Measurements from ENCODE around the gene SUSD4. TPM values are rescaled to one million over a fixed set of nuclear protein-coding genes. Genes with fewer than 3 reads are reported as not detected.

The SUSD4 gene
- total and polyA plus RNA-seq, 8 donors, result 2.0 to 29.2 (median 25.0) TPM

- Histone ChIP-seq H3K27me3 (peaks cover 0 to 18% of the 10 kb centered on the region in 2 donors), H3K4me1 (no peaks in the 10 kb centered on the region), H3K36me3 (no peaks in the 10 kb centered on the region), H3K4me3 (no peak overlapping the region), H3K27ac (no peak overlapping the region), H3K9me3 (no peaks in the 10 kb centered on the region)
- intact Hi-C loops (cut with DNase I), result no loop called here
- DNase-seq (no peak), ATAC-seq (no peak)
- TF ChIP-seq, protein P1, sequence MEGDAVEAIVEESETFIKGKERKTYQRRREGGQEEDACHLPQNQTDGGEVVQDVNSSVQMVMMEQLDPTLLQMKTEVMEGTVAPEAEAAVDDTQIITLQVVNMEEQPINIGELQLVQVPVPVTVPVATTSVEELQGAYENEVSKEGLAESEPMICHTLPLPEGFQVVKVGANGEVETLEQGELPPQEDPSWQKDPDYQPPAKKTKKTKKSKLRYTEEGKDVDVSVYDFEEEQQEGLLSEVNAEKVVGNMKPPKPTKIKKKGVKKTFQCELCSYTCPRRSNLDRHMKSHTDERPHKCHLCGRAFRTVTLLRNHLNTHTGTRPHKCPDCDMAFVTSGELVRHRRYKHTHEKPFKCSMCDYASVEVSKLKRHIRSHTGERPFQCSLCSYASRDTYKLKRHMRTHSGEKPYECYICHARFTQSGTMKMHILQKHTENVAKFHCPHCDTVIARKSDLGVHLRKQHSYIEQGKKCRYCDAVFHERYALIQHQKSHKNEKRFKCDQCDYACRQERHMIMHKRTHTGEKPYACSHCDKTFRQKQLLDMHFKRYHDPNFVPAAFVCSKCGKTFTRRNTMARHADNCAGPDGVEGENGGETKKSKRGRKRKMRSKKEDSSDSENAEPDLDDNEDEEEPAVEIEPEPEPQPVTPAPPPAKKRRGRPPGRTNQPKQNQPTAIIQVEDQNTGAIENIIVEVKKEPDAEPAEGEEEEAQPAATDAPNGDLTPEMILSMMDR (IDR thresholded peaks at IDR 0.05), result no peak
Observed at GRCh38 chr1:223348439-223348838, 15.5 kb downstream of the SUSD4 start.

DNA sequence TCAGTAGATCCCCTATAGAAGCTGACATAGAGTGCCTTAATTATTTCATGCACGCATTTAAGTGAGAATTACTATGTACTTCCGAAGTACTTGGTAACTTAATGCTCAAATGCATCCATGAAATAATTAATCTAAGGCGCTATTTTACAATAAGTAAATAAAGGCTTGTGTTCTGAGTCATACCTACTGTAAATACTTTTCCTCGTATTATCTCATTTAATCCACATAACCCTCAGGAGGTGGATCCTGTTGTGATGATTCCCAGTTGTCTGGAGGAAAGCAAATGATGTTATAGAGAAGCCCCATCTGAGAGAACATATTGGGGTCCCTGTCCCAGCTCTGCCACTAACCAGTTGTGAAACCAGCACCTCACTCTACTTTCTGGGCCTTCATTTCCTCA lies 16.4 kb downstream of the SUSD4 start:
- no peak for DNase-seq
- no peak overlapping the region for H3K27ac ChIP-seq
- no peak for ATAC-seq
- no peaks in the 10 kb centered on the region for H3K9me3 ChIP-seq
- intact Hi-C loops (cut with DNase I), result no loop called here
- H3K4me1 ChIP-seq, result no peaks in the 10 kb centered on the region
- H3K27me3 ChIP-seq, result peaks cover 0 to 9% of the 10 kb centered on the region in 2 donors
- no peak overlapping the region for H3K4me3 ChIP-seq
- TF ChIP-seq, protein P1 (IDR thresholded peaks at IDR 0.05), result no peak
- H3K36me3 ChIP-seq, result no peaks in the 10 kb centered on the region

DNA sequence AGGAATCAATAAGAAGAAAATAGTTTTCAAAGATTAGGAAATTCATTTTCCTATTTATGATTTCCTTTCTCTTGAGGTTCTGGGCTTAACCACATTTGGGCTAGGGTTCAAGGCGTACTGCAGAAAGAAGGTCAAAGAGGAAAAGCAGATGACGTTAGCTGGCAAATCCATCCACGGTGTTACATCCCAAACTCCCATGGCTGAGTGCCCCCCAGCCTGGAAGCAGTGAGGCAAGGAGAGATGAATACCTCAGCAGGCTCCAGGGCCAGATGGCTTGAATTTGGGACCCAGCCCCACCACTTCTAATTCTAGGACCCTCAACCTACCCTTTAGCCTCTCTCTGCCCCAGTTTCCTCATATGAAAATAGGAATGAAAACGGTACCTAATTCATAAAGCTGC lies 17.7 kb downstream of the SUSD4 start:
- TF ChIP-seq, protein P1 (IDR thresholded peaks at IDR 0.05), result no peak
- Histone ChIP-seq H3K4me1 (no peaks in the 10 kb centered on the region), H3K27me3 (no peaks in the 10 kb centered on the region), H3K9me3 (no peaks in the 10 kb centered on the region), H3K27ac (no peak overlapping the region), H3K36me3 (no peaks in the 10 kb centered on the region), H3K4me3 (no peak overlapping the region)
- no peak for DNase-seq
- ATAC-seq, result no peak
- intact Hi-C loops (cut with DNase I), result no loop called here

DNA sequence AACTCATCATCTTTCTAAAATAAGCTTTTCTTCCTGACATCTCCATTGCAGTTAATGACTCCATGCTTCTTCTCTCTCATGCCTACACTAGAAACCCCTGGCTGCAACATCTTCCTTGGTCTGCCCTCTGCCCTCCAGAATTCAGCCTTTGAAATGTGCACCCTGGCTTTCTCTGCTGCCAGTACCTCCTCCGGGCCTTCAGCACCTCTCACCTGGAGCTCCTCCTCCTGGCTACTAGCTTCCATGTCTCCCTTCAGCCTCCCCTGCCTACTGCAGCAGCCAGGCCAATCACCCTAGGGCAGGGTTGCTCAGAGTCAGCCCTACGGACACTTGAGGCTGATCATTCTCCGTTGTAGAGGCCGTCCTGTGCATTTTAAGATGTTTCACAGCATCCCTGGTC lies 18.3 kb downstream of the SUSD4 start:
- intact Hi-C loops (cut with DNase I), result no loop called here
- no peak overlapping the region for H3K4me3 ChIP-seq
- no peaks in the 10 kb centered on the region for H3K4me1 ChIP-seq
- no peak overlapping the region for H3K27ac ChIP-seq
- H3K9me3 ChIP-seq, result no peaks in the 10 kb centered on the region
- DNase-seq (no peak), ATAC-seq (no peak)
- TF ChIP-seq, protein P1 (IDR thresholded peaks at IDR 0.05), result no peak
- no peaks in the 10 kb centered on the region for H3K27me3 ChIP-seq
- no peaks in the 10 kb centered on the region for H3K36me3 ChIP-seq

GRCh38 chr1:223344491-223344890 lies 19.5 kb downstream of the SUSD4 start:
- intact Hi-C loops (cut with DNase I), result no loop called here
- Histone ChIP-seq H3K4me1 (no peaks in the 10 kb centered on the region), H3K27me3 (no peaks in the 10 kb centered on the region), H3K36me3 (no peaks in the 10 kb centered on the region), H3K4me3 (no peak overlapping the region), H3K27ac (no peak overlapping the region), H3K9me3 (no peaks in the 10 kb centered on the region)
- TF ChIP-seq, protein P1 (IDR thresholded peaks at IDR 0.05), result no peak
- DNase-seq, result no peak
- ATAC-seq, result no peak

Measured in left lung (tissue), 10 donors.